GM21723 (cell line): ENCODE measurements around the gene SPPL3.
"Not testable (repeated sequence)": the region's sequence is repeated elsewhere in the genome, so short reads cannot be mapped to it uniquely, and the experiment has no call there.

ENCODE experiments used
- ATAC-seq: cut with Tn5 transposase; IDR thresholded peaks from one replicate; pipeline ENCODE4 v1.9.1; 2021; ENCODE audit warnings: mild to moderate bottlenecking, moderate library complexity; ENCODE audit not compliant: unreplicated experiment

Gene SPPL3

GRCh38 chr12:120845696-120846095, 58.5 kb downstream of the SPPL3 start:
- no peak for ATAC-seq

GRCh38 chr12:120844768-120845449, 59.2 kb downstream of the SPPL3 start:
- ATAC-seq = no peak

- no peak for ATAC-seq
Observed at GRCh38 chr12:120844297-120844696, 59.9 kb downstream of the SPPL3 start.

GRCh38 chr12:120843472-120843871, 60.7 kb downstream of the SPPL3 start:
- ATAC-seq = no peak

GRCh38 chr12:120842595-120842994, 61.6 kb downstream of the SPPL3 start:
- no peak for ATAC-seq

- ATAC-seq = no peak
Observed at GRCh38 chr12:120841525-120841924, 62.6 kb downstream of the SPPL3 start.

GRCh38 chr12:120839503-120839902, 64.7 kb downstream of the SPPL3 start:
- ATAC-seq = no peak

- ATAC-seq = not testable (repeated sequence)
Observed at GRCh38 chr12:120838629-120839383, 65.4 kb downstream of the SPPL3 start.

GRCh38 chr12:120836114-120836684, 68.0 kb downstream of the SPPL3 start:
- no peak for ATAC-seq

- ATAC-seq = no peak
Observed at GRCh38 chr12:120835657-120836056, 68.5 kb downstream of the SPPL3 start.

- ATAC-seq = no peak
Observed at GRCh38 chr12:120835304-120835612, 68.9 kb downstream of the SPPL3 start.

- ATAC-seq = peak; percentile 52
Observed at GRCh38 chr12:120834489-120835303, 69.5 kb downstream of the SPPL3 start.

- ATAC-seq = peak; percentile 36
Observed at GRCh38 chr12:120833849-120834248, 70.3 kb downstream of the SPPL3 start.

GRCh38 chr12:120832737-120833136, 71.4 kb downstream of the SPPL3 start:
- no peak for ATAC-seq

GRCh38 chr12:120831648-120832267, 72.4 kb downstream of the SPPL3 start:
- ATAC-seq = no peak

GRCh38 chr12:120830966-120831365, 73.2 kb downstream of the SPPL3 start:
- no peak for ATAC-seq

- ATAC-seq = no peak
Observed at GRCh38 chr12:120830052-120830940, 73.9 kb downstream of the SPPL3 start.

GRCh38 chr12:120826335-120826734, 77.8 kb downstream of the SPPL3 start:
- no peak for ATAC-seq

- no peak for ATAC-seq
Observed at GRCh38 chr12:120825337-120825736, 78.8 kb downstream of the SPPL3 start.
